Effector CD8-positive, alpha-beta T cell (primary cell): ENCODE measurements around the gene ST14.
"Not testable (repeated sequence)": the region's sequence is repeated elsewhere in the genome, so short reads cannot be mapped to it uniquely, and the experiment has no call there.

Experiments used
- DNase-seq: peaks from one replicate; lab custom pipeline; 2025; lab: John Stamatoyannopoulos, UW

The ST14 gene

DNA sequence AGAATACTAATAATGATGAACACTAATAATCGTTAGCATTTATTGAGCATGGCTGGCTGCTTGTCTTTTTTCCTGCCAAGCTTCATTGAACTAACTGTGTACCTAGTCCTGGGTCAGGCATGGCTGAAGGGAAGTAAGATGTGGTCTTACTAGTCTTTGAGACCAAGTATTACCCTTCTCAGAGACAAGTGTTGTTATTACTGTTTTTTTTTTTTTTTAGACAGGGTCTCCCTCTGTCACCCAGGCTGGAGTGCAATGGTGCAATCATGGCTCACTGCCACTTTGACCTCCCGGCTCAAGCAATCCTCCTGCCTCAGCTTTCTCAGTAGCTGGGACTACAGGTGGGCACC is 4.6 kb downstream of the ST14 start:
- no peak for DNase-seq

DNA sequence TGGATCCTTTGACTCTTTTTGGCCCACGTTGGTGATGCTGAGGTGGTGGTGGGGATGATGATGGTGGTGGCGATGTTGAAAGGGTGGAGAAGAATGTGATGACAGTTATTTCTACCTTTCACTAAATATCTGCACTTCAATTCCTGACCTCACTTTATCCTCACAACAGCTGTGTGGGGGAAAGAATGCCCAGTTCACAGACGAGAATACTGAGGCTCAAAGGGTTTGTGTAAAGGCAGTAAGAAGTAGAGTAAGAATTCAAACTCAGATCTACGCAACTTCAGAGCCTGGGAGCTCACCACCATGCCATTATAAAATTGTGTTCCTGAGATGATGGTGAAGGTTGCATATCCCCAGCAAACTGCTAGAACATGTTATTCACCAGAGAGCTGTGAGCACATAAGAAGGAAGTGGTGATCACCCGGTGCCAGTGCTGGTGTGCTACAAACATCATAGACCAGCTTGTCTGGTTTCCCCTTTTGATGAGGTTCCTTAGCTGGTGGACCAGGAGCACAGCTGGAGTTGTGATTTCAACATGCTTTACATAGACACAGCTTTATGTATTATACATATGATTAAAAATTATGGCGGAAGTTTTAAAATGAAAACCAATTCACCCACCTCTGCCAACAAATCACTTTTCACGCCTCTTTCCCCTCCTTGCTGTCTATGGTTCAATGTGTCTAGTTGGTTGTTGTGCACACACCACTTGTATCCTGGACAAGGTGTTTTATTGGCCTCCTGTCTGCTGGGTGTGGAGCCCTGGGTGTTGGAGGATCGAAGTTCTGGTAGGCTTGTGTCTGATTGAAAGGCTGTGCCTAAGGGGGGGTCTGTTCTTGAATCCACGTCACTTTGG is 6.2 kb downstream of the ST14 start:
- no peak for DNase-seq

DNA sequence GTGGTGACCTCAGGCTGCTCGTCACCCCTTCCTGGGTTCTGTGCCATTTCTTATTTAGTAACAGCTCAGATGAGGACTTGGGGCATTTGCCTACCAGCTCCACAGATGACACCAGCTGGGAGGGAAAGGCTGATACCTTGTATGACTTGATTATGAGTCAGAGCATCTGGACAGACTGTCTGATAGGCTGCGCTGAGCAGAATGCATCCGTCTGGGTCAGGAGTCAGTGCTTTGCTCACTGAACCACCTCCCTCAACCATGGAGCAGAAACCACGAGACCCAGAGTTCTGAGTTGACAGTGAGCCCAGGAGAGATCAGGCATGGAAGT is 6.8 kb downstream of the ST14 start:
- no peak for DNase-seq

DNA sequence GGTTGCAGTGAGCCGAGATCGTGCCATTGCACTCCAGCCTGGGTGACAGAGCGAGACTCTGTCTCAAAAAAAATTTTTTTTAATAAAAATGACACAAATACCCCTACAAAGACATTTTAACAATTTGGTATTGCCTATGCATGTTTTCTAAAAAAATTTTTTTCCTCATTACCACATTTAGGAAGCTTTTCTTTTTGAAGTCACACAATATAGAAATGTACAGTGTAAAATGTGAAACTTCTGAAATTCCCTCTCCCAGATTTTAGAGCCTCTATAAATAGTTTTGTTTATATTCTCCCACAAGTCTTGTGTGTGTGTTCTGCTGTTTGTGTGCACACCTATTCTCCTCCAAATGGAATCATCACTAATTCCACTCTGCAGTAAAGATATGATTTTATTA is 7.6 kb downstream of the ST14 start:
- no peak for DNase-seq

DNA sequence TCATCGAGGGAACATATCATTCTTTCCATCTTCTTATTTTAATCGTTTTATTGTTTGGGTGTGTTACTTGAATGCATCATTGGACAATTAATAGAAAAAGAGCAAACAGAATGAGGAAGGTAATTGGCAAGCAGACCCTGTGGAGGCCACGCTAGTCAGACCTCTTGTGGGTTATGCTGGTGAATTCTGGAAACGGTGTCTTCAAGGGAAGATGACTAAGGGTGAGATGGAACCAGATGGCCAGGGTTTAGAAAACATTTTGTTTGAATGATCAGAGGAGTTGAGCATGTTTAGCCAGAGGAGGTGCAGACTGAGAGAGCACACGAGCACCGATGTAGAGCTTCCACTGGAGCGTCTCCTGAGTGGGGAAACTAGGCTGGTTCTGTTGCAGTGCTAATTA is 8.5 kb downstream of the ST14 start:
- no peak for DNase-seq

DNA sequence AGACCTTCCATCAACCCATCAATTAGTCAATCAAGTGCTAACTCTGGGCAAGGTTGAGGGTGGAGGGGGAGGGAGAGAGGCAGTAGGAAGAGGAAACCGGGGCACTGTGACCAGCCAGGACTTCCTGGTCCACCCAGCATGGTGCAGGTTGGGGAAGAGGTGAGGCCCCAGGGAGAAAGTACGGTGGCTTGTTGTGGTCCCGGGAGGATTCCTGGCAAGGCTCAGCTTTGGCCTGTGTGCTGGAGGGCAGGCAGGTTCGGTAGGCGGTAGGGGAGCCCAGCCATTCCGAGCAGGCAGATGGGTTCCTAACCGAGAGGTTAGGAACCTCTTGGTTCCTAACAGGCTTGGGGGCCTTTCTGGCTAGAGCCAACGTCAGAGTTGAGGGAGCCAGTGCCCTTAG is 10.8 kb downstream of the ST14 start:
- DNase-seq, result no peak

DNA sequence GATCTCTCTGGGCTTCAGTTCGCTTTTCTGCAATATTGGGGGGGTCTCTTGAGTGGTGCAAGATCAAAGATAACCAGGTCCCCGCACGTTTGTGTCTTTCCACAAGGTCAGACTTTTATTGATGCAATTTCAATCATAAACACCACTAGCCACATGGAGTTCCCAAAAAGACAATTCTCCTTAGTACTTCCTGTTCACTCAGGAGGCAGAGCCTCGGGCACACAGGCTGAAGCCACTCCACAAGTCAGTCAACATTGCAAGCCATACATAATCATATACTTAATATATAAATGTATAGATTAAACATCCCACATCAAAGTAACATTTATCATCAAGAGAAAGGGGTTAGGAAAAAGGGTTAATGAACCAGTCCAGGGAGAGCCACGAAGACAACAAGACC is 12.0 kb downstream of the ST14 start:
- no peak for DNase-seq

DNA sequence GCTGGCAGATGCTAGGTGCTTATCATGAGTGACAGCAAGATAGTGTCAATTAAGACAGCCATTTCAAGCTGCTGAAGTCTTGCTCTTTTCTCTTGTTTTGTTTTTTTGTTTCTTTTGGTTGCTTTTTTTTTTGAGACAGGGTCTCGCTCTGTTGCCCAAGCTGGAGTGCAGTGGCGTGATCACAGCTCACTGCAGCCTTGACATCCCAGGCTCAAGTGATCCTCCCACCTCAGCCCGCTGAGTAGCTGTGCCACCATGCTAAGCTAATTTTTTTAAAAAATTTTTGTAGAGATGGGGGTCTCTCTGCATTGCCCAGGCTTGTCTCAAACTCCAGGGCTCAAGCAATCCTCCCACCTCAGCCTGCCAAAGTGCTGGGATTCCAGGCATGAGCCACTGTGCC is 12.4 kb downstream of the ST14 start:
- DNase-seq, result not testable (repeated sequence)

DNA sequence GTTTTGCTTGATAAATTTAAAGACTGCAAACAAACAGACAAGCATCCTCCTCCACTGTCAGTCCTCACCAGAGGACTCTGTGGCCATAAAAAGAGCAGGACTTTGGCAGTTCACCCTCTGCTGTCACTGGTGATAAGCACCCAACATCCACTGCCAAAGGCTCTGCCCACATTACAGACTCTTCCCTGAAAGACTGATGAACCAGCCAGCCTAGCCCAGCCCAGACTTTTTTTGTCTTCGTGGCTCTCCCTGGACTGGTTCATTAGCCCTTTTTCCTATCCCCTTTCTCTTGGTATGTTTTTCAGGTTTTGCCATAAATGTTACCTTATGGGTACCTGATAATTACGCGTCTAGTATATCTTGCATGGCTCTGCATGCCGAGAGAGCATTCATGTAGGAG is 15.1 kb downstream of the ST14 start:
- DNase-seq, result no peak

DNA sequence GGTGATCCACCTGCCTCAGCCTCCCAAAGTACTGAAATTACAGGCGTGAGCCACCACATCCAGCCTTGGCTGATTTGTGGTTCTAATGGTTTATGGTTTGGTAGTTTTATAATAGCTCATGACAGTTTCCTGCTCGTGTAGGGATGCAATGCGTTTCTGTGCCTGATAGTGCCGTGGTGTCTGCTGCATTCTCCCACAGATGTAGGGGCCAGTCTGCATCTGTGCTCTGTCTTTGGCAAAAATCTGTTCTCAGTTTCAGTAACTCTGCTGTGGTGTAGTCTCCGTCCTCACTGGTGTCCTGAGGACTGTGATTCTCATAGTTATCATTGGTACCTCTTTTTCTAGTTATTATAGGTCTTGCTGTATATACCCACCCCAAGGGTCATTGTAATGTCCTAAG is 16.3 kb downstream of the ST14 start:
- no peak for DNase-seq

DNA sequence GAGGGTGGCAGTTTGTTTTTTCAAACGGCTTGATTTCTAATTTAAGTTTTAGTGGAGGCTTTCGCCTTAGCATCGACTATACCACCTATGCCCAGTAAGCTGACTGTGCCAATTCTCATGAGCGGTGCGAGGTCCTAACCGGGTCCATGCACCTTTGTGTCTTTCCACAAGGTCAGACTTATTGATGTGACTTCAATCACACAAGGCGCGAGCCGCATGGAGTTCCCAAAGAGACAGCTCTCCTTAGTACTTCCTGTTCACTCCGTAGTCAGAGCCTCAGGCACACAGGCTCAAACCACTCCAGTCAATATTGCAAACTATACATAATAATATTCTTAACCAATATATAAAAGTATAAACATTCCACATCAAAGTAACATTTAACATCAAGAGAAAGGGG is 18.2 kb downstream of the ST14 start:
- DNase-seq, result no peak

DNA sequence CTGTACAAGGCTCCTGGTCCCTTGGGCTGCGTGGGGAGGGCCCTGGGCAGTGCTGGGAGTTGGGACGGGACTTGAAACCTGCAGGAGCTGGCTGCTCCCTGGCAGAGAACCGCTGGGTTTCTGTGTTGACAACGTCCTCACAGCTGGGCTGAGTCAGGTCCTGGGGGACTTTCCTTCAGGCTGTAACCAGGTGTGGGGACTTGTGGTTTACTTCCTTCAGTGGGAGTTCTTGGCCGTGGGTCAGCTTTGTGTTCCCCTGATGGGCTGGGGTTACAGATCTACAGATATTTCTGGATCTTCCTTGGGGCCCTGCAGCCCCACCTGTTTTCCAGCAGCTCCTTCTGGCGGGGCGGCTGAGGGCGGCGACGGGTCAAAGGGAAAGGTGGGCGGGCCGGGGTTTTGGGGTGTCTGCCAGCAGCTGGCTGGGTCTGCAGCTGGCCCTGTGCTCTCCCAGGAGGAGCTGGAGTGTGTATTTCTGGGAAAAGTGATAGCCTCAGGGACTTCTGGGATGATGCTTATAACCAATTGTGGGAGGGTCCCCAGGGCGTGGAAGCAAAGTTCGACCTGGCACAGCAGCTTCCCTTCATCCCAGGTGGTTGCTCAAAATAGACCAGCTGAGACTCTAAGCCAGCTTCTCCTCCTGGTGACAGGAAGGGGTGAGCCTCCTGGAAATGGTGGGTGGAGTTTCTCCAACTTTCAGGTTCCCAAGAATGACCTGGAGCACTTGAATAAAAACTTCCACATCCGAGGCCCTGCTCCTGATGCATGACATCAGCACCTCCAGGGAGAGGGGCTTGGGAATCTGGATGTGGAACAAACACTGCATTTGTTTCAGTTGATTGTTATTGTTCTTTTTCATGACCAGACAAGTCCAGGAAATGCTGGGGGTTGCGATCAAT is 19.1 kb downstream of the ST14 start:
- DNase-seq, result no peak

DNA sequence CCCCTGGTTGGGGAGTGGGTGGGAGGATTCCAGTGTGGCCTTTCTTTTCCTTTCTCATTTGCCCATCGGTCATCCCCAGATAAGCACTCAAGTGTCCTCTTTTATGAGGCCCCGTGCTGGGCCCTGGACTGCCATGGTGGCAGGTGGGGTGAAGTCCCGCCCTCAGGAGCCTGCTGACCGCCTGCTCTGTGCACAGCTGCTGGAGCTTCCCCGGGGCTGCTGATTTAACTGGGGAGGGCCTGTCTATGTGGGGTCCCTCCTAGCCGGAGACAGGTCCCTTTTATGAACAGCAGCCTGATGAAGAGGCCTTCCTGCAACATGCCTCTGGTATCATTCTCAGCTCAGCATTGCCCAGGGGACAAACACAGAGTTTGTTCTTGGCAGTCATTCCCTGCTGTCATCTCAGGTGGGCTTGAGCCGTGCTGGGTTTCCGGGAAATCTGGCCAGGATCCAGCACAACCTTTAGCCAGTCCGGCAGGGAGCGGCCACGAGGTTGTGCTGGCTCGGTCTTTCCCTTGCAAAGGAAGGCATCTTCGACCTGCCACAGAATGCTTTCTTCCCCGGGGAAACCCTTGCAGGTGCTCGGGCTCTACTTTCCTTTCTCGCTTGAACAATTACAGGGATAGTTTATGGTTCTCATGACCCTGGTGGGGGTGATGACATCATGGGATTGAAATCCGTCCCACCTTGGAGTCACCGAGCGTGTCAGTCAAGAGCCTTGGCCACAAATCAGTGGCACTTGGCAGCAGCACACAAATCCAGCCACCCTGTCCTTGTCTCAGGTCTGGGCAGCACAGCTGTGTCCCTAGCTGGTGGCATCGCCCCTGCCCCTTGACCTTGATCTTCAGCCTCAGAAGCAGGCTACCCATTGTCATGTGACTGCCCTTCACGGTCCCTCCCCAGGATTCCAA is 20.1 kb downstream of the ST14 start:
- no peak for DNase-seq

DNA sequence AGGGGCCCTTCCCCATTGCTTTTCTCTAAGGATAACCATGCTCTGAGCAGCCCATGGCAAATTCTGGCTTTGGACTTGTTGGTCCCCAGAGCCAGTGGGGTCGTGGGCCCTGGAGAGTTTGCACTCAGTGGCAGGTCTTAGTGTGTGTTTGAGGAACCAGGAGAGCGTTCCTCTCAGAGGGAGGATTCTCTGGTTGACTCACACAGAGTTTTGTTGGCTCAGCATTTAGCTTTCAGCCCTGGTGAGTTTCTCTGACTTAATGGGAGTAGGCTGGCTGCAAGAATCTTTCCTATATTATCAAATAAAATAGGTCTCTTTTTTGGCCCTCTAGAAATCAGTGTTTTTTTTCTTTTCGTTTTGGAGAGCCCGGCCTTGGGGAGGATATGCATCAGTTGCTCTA is 20.9 kb downstream of the ST14 start:
- DNase-seq, result no peak

DNA sequence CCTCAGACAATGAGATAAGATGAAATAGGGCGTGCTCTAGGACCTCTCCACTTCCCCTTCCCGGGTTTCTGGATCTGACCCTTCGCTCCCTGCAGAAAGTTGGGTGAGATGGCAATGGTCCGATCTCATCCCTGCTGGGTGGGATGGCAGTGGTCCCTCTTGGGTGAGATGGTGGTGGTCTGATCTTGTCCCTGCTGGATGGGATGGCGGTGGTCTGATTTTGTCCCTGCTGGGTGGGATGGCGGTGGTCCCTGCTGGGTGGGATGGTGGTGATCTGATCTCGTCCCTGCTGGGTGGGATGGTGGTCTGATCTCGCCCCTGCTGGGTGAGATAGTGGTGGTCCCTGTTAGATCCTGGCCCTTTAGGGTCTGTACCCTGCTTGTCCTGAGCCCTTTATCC is 21.3 kb downstream of the ST14 start:
- DNase-seq, result no peak

DNA sequence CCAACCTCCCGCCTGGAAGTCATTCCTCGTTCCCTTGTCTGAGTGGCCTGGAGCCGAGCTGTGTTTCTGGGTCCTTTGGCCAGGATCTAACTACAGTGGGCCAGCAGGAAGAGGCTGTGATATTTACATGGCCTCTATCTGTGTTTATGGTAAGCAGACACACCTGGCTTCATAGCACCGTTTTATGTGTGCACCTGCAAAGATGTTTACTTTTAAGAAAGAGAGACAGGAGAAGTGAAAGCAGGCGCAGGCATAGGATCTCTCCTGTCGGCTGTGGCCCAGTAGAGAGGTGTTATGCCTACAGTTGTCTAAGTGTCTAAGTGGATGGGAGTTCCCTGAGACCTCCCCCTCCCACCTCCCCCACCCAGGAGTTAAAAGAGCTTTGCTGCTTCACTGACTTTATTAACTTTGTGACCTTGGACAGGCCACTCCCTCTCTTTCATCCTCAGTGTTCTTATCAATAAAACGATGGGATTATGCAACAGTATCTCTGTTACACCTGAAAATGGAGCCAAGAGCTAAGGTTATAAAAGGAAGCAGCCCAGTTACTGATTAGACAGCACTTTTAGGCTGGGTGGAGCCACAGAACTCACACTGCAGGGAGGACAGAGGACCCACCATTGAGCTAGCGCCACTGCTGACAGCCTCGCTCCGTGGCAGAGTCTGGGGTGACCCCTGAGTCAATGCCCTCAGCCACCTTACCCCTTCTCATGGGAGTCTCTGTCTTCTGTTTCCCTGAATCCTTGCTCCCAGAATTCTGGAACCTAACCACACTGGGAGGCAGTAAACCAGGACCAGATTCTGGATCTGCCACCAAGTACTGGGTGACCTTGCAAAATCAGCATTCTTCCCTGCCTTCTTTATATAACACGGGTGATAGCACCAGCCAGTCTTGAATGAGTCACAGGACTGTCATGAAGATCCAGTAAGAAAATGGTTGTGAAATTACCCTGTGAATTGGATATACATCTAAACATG is 22.0 kb downstream of the ST14 start:
- no peak for DNase-seq

DNA sequence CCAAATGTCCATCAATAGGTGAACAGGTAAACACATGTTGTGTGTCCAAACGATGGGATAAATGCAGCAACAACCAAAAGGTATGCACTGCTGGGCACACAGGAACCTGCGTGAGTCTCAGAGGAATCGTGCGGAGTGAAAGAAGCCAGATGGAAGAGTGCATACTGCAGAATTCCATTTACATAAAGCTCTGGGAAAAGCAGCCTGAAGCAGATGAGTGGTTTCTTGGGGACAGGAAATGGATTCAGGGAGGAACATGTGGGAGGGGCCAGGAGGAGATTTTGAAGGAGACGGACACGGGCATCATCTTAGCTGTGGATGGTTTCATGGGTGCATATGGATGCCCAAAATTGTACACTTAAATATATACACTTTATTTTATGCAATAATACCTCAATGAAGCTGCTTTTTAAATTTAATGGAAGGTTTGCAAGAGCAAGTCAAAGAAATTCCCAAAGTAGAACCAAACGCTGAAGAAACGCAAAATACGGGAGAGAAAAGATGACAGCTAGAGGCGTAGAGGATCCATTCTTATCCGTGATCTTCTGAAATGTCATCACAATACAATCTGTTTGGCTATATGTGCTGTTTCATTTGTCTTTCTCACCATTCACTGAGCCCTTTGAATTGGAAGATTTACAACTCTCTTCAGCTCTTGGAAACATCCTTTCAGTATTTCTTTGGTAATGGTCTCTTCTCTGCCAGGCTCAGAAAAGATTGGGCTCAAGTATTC is 24.5 kb downstream of the ST14 start:
- DNase-seq, result no peak

DNA sequence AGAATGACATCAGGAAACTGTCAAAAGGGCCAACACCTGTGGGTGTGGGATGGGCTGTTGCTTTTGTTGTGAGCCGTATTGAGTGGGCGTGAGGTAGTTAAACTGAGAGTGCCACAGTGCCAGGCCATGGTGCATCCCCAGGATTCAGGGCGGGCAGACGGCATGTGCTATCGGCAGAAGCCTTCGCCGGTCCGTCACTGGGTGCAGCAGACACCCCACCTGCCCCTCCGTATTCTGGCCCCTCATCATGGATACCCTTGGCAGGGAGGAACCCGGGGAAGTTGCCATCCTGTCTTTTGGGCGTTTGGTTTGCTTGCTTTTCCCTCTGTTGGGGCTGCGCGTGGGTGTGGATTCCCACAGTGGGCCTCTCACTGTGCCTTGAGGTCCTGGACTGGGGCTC is 27.5 kb downstream of the ST14 start:
- DNase-seq, result no peak

DNA sequence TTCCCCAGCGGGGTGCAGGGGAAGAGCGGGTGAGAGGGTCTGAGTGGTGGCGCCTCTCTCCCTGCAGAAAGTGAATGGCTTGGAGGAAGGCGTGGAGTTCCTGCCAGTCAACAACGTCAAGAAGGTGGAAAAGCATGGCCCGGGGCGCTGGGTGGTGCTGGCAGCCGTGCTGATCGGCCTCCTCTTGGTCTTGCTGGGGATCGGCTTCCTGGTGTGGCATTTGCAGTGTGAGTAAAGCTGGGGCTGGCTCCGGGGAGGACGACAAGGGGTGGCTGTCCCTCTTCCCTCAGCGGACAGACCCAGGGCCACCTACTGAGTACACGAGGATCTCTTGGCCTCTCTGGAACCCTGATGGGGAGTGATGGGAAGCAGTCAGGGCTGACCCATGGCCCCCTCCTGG is 28.5 kb downstream of the ST14 start:
- no peak for DNase-seq

DNA sequence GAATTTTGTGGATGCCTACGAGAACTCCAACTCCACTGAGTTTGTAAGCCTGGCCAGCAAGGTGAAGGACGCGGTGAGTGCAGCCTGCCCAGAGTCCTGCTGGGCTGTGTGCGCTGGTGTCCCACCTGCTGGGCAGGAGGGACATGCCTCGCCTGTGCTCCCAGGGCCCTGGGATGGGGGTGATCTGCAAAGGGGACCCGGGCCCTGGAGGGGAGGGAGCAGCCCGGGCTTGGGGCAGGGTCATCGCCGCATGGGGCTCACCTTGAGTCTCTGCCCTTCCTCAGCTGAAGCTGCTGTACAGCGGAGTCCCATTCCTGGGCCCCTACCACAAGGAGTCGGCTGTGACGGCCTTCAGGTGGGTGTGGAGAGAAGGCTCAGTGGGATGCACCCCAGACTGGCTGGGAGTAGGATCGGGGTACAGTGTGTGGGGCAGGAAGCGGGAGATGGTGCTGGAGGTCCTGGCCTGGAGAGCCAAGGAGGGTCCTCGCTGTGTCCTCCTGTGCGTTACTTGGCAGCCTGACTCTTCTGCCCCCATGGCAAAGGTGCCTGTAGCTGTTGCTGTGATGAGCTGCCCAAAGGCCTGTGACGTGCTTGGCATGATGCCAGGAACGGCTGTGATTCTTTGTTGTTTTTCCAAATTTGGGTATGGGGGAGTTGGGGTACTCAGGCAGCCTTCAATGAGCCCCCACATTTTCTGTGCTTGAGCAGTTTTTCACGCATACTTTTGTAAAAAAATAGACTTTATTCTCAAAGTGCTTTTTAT is 29.2 kb downstream of the ST14 start:
- no peak for DNase-seq
